CD4-positive, alpha-beta T cell treated with Interleukin-4 for 4 hours (primary cell): Measurements from ENCODE around the gene DAAM2.

Experiments used
- DNase-seq: peaks from one replicate; pipeline ENCODE4 v3.0.0-alpha.2; 2020

The DAAM2 gene

DNA sequence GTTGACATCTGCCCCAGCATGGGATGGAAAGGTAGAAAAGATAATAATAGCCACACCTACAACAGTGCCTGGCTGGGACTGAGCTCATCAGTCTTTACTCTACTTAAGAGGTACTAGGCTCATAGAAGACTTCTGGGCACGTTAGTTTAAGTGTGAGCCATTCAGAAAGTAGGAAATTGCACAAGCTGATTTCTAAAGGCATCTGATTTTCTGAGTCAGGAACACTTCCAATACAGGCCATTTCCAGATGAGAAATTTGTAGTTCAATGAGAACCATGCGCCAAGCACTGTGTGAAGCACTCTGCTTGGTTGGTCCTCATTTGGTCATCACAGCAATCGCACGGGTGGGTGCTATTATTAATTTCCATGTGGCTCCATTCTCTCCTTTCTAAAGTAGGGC, 99.8 kb downstream of the DAAM2 start:
- DNase-seq, result no peak

DNA sequence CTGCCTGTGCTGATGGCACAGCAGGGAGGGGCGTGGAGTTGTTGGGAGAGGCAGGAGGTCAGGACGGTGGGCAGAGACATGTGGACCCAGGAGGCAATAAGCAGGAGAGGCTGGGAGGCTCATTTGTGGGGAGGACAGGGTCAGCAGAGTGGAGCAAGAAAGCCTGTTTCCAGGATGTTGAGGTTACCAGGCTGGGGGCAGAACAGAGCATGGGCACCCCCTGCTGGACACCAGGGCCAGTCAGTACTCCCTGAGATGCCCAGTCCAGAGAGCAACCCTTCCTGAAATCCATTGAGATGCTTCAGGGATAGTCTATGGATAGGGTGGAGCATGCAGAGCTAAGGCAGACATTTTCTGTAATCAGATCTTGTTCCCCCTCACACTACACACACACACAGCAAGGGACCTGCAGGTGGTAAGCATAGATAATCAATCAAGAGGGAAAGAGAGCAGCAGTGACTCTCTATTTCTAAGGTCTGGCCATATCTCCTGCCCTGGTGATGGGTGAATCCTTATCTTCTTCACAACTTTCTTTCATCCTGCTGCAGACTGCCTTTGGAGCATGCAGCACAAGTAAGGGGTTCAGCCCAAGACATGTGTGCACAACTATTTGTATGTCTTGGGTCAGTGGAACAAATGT, 100.4 kb downstream of the DAAM2 start:
- DNase-seq, result no peak

DNA sequence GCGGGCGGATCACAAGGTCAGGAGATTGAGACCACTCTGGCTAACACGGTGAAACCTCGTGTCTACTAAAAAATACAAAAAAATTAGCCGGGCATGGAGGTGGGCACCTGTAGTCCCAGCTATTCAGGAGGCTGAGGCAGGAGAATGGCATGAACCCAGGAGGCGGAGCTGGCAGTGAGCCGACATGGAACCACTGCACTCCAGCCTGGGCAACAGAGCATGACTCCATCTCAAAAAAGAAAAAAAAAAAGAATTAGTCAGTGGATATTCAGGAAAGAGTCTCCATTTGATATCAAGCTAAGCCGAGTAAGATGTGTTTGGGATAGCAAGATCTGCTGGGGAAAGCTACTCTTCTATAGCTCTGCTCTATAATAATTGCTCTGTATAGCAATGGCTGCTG, 101.1 kb downstream of the DAAM2 start:
- DNase-seq, result no peak

DNA sequence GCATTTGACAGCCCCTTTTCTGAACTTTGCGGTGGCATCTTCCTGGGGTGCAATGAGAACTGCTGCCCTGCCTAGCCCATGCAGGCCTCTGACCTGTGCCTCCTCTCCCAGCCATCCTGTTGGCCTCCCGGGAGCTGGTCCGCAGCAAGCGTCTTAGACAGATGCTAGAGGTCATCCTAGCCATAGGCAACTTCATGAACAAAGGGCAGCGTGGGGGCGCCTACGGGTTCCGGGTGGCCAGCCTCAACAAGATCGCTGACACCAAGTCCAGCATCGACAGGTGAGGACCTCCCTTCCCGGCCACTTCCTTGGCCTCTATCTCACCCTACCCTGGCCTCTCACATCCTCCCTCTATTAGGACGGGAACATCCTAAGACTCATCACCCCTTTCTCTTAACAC, 104.5 kb downstream of the DAAM2 start:
- no peak for DNase-seq

GRCh38 chr6:39897698-39898097, 105.5 kb downstream of the DAAM2 start:
- DNase-seq, result no peak

DNA sequence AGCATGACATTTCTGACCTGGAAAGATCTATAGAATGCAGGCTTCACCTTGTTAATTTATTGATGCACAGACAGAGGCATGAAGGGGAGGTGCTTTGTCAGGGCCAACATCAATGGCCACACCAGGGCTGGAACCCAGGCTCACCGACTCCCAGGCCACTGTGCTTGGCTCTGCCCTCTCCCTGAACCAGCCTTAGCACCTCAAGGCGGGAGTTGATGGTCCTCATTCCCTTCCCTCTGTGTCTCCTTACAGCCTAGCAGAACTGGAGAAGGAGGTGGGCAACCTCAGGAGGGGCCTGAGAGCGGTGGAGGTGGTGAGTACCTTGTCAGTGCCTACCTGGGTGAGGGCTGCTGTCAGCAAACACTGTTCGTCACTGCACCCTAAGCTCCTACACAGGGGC, 106.4 kb downstream of the DAAM2 start:
- DNase-seq, result no peak

- no peak for DNase-seq
These were observed 107.5 kb downstream of the DAAM2 start for GRCh38 chr6:39899554-39900295.

DNA sequence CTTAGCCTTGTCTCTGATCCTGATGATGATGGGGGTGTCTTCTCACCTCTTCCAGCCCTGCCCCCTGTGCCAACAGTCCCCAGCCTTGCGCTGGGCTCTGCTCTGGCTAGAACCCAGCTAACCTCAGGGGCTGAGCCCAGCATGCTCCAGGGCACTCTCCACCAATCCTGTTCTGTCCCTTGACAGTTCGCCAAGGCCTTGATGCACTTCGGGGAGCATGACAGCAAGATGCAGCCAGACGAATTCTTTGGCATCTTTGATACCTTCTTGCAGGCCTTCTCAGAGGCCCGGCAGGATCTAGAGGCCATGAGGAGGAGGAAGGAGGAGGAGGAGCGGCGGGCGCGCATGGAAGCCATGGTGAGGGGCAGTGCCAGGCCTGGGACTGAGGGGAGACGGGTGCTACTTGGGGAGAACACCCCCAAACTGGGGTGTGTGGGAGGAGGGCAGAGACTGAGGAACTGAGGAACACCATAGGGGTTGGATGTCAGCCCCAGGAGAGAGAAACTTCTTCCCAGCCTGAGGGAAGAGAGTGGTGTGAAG, 109.0 kb downstream of the DAAM2 start:
- DNase-seq, result no peak

DNA sequence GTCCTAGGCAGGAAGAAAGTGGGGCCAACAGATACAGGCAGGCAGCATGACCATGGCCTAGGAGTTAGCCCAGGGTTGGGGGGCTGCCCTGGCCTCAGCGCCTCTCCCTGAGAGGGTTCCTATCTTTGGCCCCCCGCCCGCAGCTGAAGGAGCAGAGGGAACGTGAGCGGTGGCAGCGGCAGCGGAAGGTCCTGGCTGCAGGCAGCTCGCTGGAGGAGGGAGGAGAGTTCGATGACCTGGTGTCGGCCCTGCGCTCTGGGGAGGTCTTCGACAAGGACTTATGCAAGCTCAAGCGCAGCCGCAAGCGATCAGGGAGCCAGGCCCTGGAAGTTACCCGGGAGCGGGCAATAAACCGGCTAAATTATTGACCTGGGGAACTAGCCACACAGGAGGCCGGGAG, 109.5 kb downstream of the DAAM2 start:
- DNase-seq, result no peak

DNA sequence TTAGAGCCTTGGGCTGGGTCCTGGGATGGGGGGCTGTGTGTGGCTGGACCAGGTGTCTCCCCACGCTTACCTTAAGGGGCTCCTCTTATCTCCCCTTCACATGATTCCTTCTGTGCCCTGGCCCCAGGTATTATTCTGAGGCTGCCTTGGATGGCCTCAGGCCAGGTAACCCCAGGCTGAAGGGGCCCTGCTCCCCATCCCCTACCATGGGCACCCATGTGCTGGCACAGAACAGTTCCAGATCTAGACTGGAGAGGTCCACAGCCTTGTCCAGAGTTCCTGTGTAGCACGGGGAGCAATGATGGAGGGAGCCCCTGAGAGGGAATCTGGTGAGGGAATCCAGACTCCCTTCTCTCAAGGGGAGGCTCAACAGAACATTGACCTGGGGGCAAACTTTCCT, 110.0 kb downstream of the DAAM2 start:
- no peak for DNase-seq

DNA sequence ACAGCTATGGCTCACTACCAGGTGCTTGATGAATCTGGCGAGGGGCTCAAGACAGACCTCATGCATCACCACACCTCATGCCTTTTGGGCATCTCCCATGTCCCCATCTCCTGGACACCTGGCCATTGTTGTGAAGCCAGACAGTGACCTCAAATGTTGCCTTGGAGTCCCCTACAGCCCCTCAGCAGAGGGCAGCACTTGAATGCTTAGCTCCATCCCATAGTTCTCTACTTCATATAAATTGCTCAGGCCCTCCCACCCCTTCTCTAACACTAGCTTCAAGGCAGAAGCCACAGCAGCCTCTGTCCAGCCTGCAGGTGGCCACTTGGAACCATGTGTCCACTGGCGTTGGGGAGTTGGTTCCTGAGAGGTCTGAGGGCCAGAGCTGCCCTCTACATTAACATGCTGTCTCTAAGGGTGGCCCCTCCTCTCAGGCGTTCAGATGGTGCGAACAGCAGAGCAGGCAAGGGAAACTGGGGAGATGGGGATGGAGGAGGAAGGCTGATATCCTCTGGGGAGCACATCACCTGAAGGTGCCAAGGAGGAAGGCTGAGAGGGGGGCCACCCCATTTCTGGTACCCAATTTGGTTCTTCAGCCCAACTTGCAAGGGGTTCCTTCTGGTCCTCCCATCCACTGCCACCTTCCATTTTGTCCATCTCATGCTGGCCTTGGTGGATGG, 110.8 kb downstream of the DAAM2 start:
- no peak for DNase-seq

DNA sequence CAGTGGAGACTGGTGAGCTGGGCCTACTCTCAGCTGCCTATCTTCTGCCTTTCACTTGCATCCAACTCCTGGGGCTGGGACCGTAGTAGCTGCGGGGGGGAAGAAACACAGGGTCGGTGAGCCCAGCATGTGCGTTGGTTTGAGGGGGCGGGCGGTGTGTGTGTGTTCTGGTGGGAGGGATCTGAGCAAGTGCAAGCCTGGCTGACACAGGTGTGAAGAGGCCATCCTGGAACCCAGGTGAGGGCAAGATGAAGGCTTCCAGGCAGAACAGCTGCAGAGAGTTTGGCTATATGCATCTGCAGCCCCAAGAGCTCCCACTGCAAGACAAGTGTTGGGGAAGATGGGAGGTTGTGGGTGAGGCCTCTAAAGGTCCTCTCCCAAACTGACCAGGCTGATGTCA, 111.5 kb downstream of the DAAM2 start:
- no peak for DNase-seq

DNA sequence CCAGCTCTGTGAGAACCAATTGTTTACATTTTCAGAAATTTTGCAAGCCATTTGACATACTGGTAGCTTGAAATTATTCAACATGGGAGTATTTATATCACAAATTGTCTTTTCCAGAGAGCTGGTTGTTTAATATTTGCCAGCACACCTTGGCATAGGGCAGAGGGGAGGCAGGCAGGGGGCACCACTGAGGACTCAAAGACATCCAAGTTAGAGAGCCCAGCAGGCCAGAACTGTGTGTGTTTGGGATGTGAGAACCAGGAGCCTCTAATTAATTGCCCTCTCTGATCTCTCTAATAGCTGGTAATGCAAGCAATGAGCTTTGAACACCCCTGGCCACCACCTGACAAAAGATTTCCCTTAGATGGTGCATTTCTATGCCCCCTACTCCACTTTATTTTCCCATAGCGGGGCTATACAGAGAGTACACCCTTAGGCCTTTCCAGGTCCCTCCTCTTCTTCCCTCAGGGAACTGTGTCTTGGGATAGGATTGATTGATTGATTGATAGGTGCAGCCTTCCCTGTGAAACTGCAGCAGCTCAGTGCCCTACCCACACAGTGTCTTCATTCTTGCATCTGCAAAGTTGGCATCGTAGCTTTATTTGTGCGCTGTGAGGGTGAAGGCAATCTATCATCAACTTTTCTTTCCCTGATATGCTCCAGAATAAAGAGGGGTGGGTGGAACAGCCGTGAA, 112.9 kb downstream of the DAAM2 start:
- DNase-seq, result no peak

GRCh38 chr6:39905640-39905975, 113.4 kb downstream of the DAAM2 start:
- no peak for DNase-seq

GRCh38 chr6:39906318-39906761, 114.2 kb downstream of the DAAM2 start:
- DNase-seq, result no peak

- DNase-seq, result no peak
These were observed 115.8 kb downstream of the DAAM2 start for GRCh38 chr6:39907871-39908575.

DNA sequence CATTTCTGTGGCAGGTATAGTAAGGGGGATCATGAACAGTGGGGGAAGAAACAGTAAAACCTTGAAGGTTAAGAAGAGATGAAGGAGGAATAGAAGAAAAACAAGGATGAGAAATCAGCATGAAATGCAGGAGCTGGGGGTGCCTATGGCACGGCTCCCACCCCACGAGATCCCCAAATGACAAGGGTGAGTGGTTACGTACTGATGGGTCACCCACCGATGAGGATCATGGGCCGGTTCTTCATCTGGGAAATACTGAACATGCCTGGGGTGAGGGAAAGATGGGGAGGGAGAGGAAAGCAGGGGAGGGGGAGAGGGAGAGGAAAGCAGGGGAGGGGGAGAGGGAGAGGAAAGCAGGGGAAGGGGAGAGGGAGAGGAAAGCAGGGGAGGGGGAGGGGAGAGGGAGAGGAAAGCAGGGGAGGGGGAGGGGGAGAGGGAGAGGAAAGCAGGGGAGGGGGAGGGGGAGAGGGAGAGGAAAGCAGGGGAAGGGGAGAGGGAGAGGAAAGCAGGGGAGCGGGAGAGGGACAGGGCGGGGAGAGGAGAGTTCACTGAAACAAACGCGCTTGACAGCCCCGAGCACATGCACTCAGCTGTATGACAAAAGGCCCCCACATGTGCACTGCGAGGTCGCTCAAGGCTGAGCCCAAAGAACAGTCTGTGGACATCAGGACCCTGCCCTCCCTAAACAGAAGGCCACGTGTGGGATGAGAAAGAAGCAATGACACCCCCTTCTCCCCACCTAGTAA, 116.8 kb downstream of the DAAM2 start:
- DNase-seq, result no peak

DNA sequence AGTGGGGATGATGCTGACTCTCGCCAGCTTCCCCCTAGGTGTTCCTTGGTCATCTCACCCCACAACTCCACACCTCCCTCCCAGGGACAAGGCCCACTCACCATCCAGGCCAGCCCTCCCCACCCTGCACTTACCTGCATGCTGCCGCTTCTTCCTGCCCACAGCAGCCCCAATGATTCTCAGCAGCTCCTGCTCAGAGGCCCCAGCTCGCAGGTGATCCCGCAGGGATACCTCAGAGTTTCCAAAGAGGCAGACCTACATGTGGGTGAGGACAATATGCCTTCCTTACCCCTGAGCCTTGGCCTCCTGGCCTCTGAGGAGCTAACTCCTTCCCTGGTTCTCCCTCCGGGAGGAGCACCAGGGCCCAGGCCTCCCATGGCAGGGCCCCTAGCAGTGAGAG, 117.5 kb downstream of the DAAM2 start:
- DNase-seq, result no peak

GRCh38 chr6:39910164-39910563, 118.0 kb downstream of the DAAM2 start:
- DNase-seq, result no peak

DNA sequence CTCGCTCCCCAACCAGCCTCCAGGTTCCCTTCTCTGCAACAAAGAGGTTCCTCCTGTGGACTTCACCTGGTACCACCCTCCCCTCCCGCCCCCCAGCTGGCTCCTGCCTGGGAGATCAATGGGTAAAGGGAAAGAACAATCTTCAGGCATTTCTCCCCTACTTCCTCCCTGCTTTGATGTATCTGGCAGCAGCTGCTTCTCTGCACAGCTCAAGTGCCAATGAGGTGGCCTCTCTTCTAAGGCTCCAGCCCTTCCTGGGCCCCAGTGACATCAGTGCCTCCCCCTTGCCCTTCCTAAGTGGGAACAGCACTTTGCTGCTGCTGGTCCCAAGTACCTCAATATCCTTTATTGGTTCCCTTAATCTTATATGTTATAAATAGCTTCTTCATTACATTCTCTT, 118.6 kb downstream of the DAAM2 start:
- DNase-seq, result no peak

GRCh38 chr6:39911513-39912125, 119.4 kb downstream of the DAAM2 start:
- no peak for DNase-seq

DNA sequence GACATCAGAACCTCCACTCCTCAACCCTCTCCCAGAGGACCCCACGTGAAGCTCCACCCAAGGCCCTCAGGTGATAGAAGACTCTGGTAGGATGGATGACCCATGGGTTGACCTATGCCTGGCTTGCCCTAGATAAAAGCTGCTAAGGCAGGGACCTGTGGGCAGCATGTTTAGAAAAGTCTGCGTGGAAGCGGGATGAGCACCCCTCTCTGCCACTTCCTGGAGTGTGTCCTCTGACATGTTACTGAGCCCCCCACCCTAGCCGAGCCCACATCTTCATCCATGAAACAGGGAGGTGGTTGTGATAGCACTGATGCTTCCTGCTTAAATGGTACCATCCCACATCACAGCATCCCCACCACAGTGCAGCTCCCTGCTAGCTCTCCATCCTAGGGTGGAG, 120.3 kb downstream of the DAAM2 start:
- no peak for DNase-seq
